AG04449 (cell line): ENCODE results near the gene MOB4.
"Not testable (repeated sequence)": the region's sequence is repeated elsewhere in the genome, so short reads cannot be mapped to it uniquely, and the experiment has no call there.

Experiments used
- CTCF ChIA-PET: fragments of 350-600 bp; formaldehyde crosslinking; extraction: SDS; loops from one replicate; lab custom pipeline; 2021; ENCODE audit warnings: antibody characterized with exemption; lab: Yijun Ruan, JAX
- POLR2A ChIA-PET: fragments of 400-600, 350-600 bp; formaldehyde crosslinking; extraction: SDS; loops from one replicate; lab custom pipeline; 2020; ENCODE audit warnings: antibody characterized with exemption, inconsistent platforms; lab: Yijun Ruan, JAX
- DNase-seq: peaks from one replicate; pipeline ENCODE4 v3.0.0-alpha.2; 2010; ENCODE audit warnings: low read depth, low spot score
- H3K4me3 ChIP-seq: 2 replicates; pipeline ENCODE4 v1.5.1; 2011; ENCODE audit warnings: low read depth, mild to moderate bottlenecking, control low read depth, low read length
- TF ChIP-seq, protein P1 (sequence below): IDR thresholded peaks from one replicate; pipeline ENCODE4 v1.5.1; 2011; ENCODE audit warnings: mild to moderate bottlenecking, moderate library complexity, low read length, control low read depth, inconsistent platforms; ENCODE audit not compliant: insufficient read depth; ENCODE audit errors: missing control alignments

Gene MOB4

DNA sequence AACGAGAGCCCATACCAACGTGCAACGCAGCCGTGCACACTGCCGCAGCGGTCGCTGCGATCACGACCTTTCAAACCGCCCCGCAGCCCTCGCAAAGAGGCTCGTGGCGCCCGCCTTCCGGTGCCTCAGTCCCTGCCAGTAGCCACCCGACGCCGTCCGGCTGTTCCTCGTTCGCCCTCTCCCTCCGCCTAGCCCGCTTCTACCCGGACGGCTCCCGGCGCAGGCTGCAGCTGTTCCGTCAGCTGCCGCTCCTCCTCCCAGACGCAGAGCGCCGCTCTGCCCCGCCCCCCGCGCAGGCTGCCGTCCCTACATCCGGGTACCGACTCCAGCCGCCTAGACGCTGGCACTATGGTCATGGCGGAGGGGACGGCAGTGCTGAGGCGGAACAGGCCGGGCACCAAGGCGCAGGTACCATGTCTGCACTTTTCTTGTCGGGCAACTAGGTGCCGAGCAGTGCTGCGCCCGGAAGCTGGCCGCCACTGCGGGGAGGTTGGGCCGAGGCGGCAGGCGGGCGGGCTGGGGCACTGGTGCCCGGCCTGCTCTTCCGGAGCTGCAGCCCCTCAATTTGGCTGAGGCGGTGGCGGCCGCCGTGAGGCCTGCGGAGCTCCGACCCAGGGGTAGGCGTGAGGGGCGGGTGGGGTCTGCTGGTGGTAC lies at the start of gene MOB4:
Gene MOB4 (plus strand): TSS at position 328 of the 654 bp plus-strand sequence. CDS start 21 bp downstream, at position 349.
- H3K4me3 ChIP-seq = peak within 1 kb of the TSS; percentile 93
- ChIA-PET CTCF (interaction anchor here (0.6 to 1.0 kb wide), 4 partner anchors 11 to 628 kb away, joined by 3 to 4 read pairs (median 3); no protein-coding TSS in a partner anchor), POLR2A (interaction anchor here (0.7 to 2.5 kb wide), 9 partner anchors 13 to 375 kb away, joined by 3 to 25 read pairs (median 3); partner anchors contain the start of genes COQ10B, HSPD1, HSPE1 and MARS2)
- TF ChIP-seq, protein P1, sequence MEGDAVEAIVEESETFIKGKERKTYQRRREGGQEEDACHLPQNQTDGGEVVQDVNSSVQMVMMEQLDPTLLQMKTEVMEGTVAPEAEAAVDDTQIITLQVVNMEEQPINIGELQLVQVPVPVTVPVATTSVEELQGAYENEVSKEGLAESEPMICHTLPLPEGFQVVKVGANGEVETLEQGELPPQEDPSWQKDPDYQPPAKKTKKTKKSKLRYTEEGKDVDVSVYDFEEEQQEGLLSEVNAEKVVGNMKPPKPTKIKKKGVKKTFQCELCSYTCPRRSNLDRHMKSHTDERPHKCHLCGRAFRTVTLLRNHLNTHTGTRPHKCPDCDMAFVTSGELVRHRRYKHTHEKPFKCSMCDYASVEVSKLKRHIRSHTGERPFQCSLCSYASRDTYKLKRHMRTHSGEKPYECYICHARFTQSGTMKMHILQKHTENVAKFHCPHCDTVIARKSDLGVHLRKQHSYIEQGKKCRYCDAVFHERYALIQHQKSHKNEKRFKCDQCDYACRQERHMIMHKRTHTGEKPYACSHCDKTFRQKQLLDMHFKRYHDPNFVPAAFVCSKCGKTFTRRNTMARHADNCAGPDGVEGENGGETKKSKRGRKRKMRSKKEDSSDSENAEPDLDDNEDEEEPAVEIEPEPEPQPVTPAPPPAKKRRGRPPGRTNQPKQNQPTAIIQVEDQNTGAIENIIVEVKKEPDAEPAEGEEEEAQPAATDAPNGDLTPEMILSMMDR = no peak
- DNase-seq = peak; percentile 71

DNA sequence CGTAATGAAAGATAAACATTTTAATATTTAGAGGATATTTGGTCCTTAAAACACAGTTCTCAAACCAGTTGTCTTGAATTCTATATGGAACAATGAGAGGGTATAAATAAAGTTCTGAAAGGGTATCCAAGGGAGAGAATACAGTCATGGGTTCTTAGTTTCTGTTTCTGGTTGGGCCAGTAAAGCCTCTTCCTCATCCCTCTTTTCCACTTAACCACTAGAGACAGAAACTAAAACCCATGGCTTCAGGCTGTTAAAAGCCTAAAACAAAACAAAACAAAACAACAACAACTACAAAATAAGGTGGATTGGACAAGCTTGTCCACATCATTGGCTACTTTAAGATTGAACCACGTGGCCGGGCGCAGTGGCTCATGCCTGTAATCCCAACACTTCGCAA lies 43.7 kb upstream of the MOB4 start:
- no peak for DNase-seq
- H3K4me3 ChIP-seq = no peak overlapping the region
- POLR2A ChIA-PET = no interaction called here
- TF ChIP-seq, protein P1 = no peak
- CTCF ChIA-PET = no interaction called here

DNA sequence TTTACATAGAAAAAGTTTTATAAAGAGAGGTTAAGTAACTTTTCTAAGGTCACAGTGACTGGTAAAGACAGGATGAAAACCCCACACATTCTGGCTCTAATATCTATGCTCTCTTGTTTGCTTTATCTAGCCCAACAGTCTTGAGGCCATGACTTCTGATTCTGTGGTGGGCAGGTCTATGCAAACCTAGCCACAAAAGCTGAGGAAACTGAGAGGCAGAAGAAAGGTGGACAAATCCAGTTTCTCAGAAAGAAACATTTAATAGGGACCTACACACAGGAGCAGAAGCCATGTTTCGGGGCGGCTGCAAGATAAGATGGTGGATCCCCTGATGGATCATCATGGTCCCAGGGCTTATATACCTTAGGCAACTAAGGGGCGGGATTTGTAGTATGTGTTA lies 38.1 kb upstream of the MOB4 start:
- CTCF ChIA-PET = interaction anchor here (1.2 kb wide), 1 partner anchor 19 kb away, joined by 4 read pairs; no protein-coding TSS in a partner anchor
- TF ChIP-seq, protein P1 = no peak
- no peak for DNase-seq
- H3K4me3 ChIP-seq = no peak overlapping the region
- POLR2A ChIA-PET = no interaction called here

DNA sequence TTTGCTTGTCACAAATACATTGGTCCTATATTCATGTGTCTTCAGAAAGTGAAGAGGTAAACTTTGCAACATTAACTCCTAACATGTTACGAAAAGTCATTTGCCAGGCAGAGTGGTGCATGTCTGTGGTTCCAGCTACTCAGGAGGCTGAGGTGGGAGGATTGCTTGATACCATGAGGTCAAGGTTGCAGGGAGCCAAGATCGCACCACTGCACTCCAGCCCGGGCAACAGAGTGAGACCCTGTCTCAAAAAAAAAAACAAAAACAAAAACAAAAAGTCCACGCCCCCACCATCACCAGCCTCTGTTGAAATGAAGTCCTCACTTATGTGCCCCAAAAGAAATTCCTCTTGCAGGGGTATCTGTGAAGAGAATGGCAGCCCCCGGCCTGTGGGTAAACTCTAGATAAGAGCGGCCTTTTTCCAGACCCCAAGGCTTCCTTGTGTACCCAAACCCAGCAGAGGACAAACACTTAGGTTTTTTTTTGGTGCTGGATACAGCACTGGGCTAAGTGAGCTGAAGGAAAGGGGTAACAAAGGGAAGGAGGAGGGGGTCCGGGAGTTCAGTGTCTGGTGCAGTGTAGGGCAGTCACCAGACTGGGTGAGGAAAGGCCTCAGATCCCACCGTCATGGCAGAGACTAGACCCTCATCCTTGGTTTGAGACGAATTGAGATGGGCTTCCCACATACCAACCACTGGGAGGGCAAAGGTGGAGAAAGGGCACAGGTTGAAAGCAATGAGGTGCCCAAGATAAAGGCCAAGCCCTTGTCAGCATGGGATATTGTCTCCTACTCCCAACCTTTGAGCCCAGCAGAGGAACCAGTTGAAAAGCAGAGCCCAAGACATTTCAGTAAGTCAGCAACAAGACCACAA lies 35.5 kb upstream of the MOB4 start:
- ChIA-PET CTCF (no interaction called here), POLR2A (no interaction called here)
- TF ChIP-seq, protein P1 = no peak
- no peak for DNase-seq
- H3K4me3 ChIP-seq = no peak overlapping the region

DNA sequence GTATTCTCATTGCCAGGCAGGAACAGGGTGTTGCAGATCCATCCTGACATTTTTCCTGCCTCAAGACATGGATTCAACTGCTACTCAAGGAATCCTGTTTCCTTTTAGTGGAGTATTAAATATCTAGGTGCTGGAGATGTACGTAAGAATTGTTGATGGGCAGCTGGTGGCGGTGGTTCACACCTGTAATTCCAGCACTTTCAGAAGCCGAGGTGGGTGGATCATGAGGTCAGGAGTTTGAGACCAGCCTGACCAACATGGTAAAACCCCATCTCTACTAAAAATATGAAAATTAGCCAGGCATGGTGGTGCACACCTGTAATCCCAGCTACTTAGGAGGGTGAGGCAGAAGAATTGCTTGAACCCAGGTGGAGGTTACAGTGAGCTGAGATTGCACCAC lies 31.6 kb upstream of the MOB4 start:
- CTCF ChIA-PET, DNase-seq, H3K4me3 ChIP-seq: not testable (repeated sequence)
- POLR2A ChIA-PET = interaction anchor here (1.1 kb wide), 1 partner anchor 17 kb away, joined by 3 read pairs; no protein-coding TSS in a partner anchor

DNA sequence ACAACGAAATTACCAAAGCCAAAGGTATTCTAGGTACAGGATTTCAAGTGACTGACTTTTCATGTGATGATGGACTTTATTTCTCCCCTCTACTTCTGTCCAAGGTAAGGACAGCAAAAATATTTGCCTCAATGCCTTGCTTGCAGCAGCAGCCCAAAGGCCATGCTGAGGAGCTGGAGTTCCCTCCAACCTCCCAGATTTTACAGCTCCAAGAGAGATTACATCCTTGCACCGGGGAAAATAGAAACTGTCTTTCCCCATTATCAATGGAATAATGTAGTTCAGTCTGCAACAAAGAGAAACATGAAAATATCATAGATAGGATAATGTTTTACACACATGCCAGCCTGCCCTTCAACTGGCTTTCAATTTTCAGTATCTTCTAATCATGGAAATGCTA lies 29.7 kb upstream of the MOB4 start:
- H3K4me3 ChIP-seq = no peak overlapping the region
- CTCF ChIA-PET = no interaction called here
- POLR2A ChIA-PET = no interaction called here
- DNase-seq = no peak
- TF ChIP-seq, protein P1 = no peak
